ENCODE results near the gene LCN2. TPM values are rescaled to one million over a fixed set of nuclear protein-coding genes. Genes with fewer than 3 reads are reported as not detected.
A peak's percentile ranks its signal among the peaks of the same experiment; 100 is the strongest.
"Not testable (repeated sequence)": the region's sequence is repeated elsewhere in the genome, so short reads cannot be mapped to it uniquely, and the experiment has no call there.

The LCN2 gene
- polyA plus RNA-seq, 5 donors, result 1.2 to 1.9 (median 1.5) TPM

GRCh38 chr9:128127990-128128835 is 21.0 kb upstream of the LCN2 start:
- peak; percentile 90 to 93 for DNase-seq

GRCh38 chr9:128128836-128129590 is 20.2 kb upstream of the LCN2 start:
- no peak for DNase-seq

- DNase-seq, result not testable (repeated sequence)
Observed at GRCh38 chr9:128129976-128130590, 19.2 kb upstream of the LCN2 start.

GRCh38 chr9:128130651-128131050 is 18.6 kb upstream of the LCN2 start:
- not testable (repeated sequence) for DNase-seq

DNA sequence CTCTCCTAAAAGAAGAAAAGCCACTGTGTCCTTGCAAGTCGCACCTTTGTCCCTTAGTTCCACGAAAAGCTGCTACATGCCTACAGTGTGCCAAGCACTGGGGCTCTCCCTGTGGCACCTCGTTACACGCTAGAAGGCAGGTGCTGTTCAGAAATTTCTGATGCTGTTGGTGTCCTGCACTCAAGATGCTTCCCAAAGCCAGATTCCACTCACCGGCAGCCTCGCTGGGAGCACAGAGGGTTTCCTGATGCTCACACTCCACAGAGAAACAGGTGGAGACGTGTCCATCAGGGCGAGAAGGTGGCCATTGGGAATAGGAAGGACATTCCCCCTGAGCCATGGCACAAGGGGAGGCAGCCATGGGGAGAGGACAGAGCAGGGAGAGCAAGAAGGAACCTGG is 17.9 kb upstream of the LCN2 start:
- DNase-seq, result not testable (repeated sequence)

DNA sequence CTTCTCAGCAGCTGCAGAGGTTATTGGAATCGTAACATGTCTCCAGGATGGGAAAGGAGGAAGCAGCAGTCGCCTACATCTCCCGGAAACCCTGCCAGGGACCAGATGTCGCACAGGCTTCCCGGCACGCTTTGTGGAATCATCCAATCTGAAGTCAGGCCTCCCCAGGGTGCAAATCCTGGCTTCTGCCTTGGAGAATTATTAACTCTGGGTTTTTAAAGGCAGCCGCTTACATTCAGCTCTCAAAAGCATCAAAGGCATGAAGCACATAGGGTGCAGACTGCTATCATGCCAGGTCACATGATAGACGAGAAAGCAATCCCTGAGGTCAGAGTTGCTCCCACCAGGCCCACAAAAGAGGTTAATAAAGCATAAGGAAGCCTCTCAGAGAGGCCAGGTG is 17.1 kb upstream of the LCN2 start:
- DNase-seq, result not testable (repeated sequence)

- DNase-seq, result not testable (repeated sequence)
Observed at GRCh38 chr9:128135561-128135960, 13.7 kb upstream of the LCN2 start.

GRCh38 chr9:128136816-128137793 is 12.1 kb upstream of the LCN2 start:
- no peak for DNase-seq

DNA sequence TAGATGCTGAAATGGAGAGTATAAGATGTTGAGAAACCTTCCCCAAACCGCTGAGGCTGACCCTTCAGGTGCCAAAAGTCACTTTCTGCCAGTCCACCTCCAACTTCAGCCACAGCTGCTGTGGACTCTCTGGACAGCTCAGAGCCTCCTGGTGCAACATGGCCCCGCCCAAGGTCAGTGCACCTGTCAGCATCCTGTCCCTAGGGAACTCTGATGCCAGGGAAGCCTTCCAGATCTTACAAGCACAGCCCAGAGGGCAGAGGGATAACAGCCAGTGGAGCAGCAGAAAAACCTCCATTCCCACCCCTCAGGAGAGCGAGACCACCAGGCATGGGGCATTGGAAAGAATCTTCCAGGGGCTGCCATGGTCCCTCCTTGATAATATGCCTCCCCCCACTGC is 11.3 kb upstream of the LCN2 start:
- no peak for DNase-seq

DNA sequence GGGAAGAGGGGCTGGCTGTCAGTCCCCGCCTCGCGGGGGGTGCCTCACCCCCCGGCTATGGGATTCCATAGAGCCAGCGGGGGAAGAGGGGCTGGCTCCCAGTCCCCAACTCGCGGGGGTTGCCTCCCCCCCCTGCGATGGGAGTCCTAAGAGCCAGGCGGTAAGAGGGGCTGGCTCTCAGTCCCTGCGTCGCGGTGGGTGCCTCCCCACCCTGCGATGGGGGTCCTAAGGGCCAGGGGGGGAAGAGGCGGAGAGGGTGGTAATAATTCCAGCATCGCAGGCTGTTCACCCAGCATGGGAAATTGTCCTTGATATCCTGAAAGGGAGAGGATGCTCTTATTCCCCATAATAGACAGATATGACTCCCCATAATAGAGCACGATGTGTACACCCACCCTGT is 9.6 kb upstream of the LCN2 start:
- DNase-seq, result no peak

DNA sequence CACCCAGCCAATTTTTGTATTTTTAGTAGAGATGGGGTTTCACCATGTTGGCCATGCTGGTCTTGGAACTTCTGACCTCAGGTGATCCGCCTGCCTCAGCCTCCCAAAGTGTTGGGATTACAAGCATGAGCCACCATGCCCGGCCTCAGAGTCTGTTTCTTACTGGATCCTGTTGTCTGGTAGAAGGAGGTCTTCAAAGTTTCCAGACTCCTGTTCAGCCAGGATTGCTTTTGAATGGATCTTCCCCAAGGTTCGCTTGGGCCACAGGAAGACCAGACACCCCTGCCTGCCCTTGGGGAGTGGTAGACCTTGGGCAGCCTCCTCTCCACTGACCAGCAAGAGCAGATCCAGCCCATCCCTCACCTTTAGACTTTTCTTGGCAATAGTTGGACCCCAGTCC is 7.6 kb upstream of the LCN2 start:
- no peak for DNase-seq

DNA sequence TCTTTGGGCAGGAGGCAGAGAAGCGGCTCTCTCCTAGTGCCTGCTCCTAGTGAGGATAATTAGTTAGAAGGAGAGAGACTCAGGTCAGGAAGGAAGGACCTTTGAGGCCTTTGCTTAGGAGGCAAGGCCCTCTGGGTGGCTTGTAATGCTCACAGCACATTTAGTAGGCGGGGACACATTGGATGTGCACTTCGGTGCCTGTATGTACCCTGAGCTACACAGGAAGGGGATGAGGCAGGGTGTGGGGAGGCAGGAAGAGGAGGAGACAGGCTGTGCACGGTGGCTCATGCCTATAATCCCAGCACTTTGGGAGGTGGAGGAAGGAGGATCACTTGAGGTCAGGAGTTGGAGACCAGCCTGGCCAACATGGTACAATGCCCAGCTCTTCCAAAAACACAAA is 7.2 kb upstream of the LCN2 start:
- no peak for DNase-seq

GRCh38 chr9:128142596-128142995 is 6.7 kb upstream of the LCN2 start:
- DNase-seq, result no peak

- DNase-seq, result no peak
Observed at GRCh38 chr9:128143525-128144238, 5.6 kb upstream of the LCN2 start.

GRCh38 chr9:128144239-128145181 is 4.7 kb upstream of the LCN2 start:
- DNase-seq, result no peak

- peak in 1 of 2 donors; percentile 43 for DNase-seq
Observed at GRCh38 chr9:128145536-128145935, 3.7 kb upstream of the LCN2 start.

DNA sequence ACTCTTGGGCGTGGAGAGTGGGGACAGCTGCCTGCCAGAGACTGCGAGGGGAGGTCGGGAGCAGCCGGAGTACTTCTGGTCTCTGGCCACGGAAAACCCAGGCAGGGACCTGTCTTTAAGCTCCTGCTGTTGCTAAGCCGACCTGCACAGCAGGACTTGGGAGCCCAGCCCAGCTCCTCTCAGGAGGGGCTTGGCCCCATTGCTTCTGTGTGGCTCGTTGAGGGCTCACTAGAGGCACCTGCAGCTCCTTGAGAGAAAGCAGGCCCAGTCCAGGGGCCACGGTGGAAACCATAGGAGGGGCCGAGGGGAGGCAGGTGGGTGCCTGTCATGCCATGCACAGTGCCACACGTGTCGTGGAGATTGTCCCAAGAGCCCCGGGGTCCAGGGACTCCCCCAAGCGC is 3.3 kb upstream of the LCN2 start:
- DNase-seq, result no peak

DNA sequence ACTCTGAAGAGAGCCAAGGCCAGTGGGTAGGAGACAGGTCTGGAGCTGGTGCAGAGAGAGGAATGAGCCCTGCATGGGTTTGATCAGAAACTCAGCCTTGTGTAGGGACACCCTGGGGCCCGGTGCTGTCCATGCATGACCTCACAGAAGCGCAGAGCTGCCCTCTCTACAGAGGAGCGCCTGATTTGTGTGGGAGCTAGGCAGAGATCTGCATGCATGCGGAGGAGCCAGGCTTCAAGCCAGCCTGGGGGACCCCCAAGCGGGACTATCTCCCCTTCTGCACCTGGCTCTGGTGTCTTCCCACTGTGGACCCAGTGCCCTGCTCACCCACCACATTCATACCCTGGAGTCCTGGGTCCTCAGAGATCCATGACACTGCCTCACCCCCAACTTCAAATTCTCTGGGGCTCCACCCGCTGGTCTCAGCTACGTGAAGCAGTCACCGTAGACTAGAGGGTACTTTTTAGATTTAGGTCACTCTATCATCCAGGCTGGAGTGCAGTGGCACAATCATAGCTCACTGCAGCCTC is 2.6 kb upstream of the LCN2 start:
- no peak for DNase-seq

DNA sequence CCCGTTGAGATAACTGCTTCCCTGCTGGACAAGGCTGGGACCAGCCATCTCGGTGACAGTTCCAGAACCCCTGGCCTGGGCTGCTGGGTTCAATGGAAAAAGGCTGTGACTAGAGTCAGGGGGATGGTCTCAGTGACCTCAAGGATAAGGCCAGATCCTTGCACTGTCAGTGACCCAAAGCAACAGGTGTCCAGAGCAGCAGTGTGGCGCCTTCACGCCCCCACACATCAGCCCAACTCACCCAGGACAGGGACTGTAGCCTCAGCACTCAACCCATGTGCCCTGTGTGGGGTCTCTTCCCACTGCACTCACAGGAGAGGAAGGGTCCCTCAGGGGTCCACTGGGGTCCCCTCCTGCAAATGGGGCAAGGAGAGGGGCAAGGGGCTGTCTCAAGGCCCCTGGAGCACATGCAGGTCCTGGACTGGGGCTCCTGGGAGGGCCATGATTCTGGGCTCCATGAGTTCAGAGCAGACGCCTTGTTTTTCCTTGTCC is 698 bp upstream of the LCN2 start:
- no peak for DNase-seq

Measured in right lung (tissue), 5 donors.